Measurements from ENCODE around the gene CNTNAP5.

The CNTNAP5 gene

GRCh38 chr2:124159166-124159565 lies 134.1 kb downstream of the CNTNAP5 start:
- DNase-seq (ENCODE audit: low read depth): no peak
- no peak for TF ChIP-seq CTCF (IDR thresholded peaks at IDR 0.05; ENCODE audit: insufficient read depth, low read depth, low read length, missing control alignments)
- no peak overlapping the region for H3K4me3 ChIP-seq (ENCODE audit: low read depth, low read length)

- no peak for DNase-seq (ENCODE audit: low read depth)
- TF ChIP-seq CTCF (IDR thresholded peaks at IDR 0.05; ENCODE audit: insufficient read depth, low read depth, low read length, missing control alignments): no peak
These were observed 136.5 kb downstream of the CNTNAP5 start for GRCh38 chr2:124161542-124161941.

GRCh38 chr2:124162256-124162655 lies 137.2 kb downstream of the CNTNAP5 start:
- no peak overlapping the region for H3K4me3 ChIP-seq (ENCODE audit: low read depth, low read length)
- DNase-seq (ENCODE audit: low read depth): no peak
- TF ChIP-seq CTCF (IDR thresholded peaks at IDR 0.05; ENCODE audit: insufficient read depth, low read depth, low read length, missing control alignments): no peak

More at GRCh38 chr2:124161542-124161941, 136.5 kb downstream of the CNTNAP5 start:
- no peak overlapping the region for H3K4me3 ChIP-seq (ENCODE audit: low read depth, low read length)

- no peak for DNase-seq (ENCODE audit: low read depth)
- no peak overlapping the region for H3K4me3 ChIP-seq (ENCODE audit: low read depth, low read length)
- TF ChIP-seq CTCF (IDR thresholded peaks at IDR 0.05; ENCODE audit: insufficient read depth, low read depth, low read length, missing control alignments): no peak
These were observed 138.8 kb downstream of the CNTNAP5 start for GRCh38 chr2:124163840-124164239.

GRCh38 chr2:124165698-124166097 lies 140.6 kb downstream of the CNTNAP5 start:
- TF ChIP-seq CTCF (IDR thresholded peaks at IDR 0.05; ENCODE audit: insufficient read depth, low read depth, low read length, missing control alignments): no peak
- no peak for DNase-seq (ENCODE audit: low read depth)
- H3K4me3 ChIP-seq (ENCODE audit: low read depth, low read length): no peak overlapping the region

GRCh38 chr2:124171472-124172063 lies 146.5 kb downstream of the CNTNAP5 start:
- H3K4me3 ChIP-seq (ENCODE audit: low read depth, low read length): no peak overlapping the region
- no peak for DNase-seq (ENCODE audit: low read depth)
- TF ChIP-seq CTCF (IDR thresholded peaks at IDR 0.05; ENCODE audit: insufficient read depth, low read depth, low read length, missing control alignments): no peak

- no peak for DNase-seq (ENCODE audit: low read depth)
- no peak overlapping the region for H3K4me3 ChIP-seq (ENCODE audit: low read depth, low read length)
- TF ChIP-seq CTCF (IDR thresholded peaks at IDR 0.05; ENCODE audit: insufficient read depth, low read depth, low read length, missing control alignments): no peak
These were observed 153.6 kb downstream of the CNTNAP5 start for GRCh38 chr2:124178719-124179118.
